Testis (tissue), 3 donors: ENCODE measurements around the gene EFCAB9. TPM values are rescaled to one million over a fixed set of nuclear protein-coding genes. Genes with fewer than 3 reads are reported as not detected.

Experiments
- DNase-seq: peaks from one replicate; pipeline ENCODE4 v3.0.0-alpha.2; 2019
- H3K27ac ChIP-seq, 2 donors: fragments of 200-600 bp; sonication (generic); one replicate each; pipeline ENCODE4 v1.5.1; 2019
- H3K27me3 ChIP-seq: fragments of 200-600 bp; sonication (generic); one replicate; pipeline ENCODE4 v1.5.1; 2019
- H3K36me3 ChIP-seq: fragments of 200-600 bp; sonication (generic); one replicate; pipeline ENCODE4 v1.5.1; 2017; ENCODE audit warnings: low read depth; ENCODE audit errors: missing control alignments
- H3K4me1 ChIP-seq: fragments of 200-600 bp; sonication (generic); one replicate; pipeline ENCODE4 v1.5.1; 2019
- H3K4me3 ChIP-seq, 2 donors: fragments of 200-600 bp; sonication (generic); one replicate each; pipeline ENCODE4 v1.5.1; 2017 to 2019
- H3K9me3 ChIP-seq: fragments of 200-600 bp; sonication (generic); one replicate; pipeline ENCODE4 v1.5.1; 2017
- POLR2A ChIP-seq: fragments of 450-650 bp; IDR thresholded peaks from one replicate; pipeline ENCODE4 v1.6.1; 2017; ENCODE audit warnings: antibody characterized with exemption, mild to moderate bottlenecking, moderate library complexity
- WGBS, 2 donors: methylation state at CpG; one replicate each; pipeline ENCODE4 v1.1.5; 2018; 5-methylcytosine and 5-hydroxymethylcytosine counted together
- intact Hi-C: fragments of 100-400 bp; cut with DNase I; formaldehyde crosslinking; loops from one replicate; pipeline ENCODE4 v1.15.1; 2023; ENCODE audit warnings: low total_unique reads
- polyA plus RNA-seq: library from polyadenylated mRNA; stranded (reverse); fragments of 350-450 nt; fragmentation: Illumina TruSeq; extraction: RNeasy Lipid Tissue Mini Kit (QIAGEN cat#74804); gene quantifications from one replicate; pipeline ENCODE4 v1.2.3, GENCODE V29; 2014; ENCODE audit warnings: low read depth, low replicate concordance; ENCODE audit not compliant: insufficient read depth
- total RNA-seq, 2 donors: library from RNA; depleted of rRNA; stranded (reverse); fragments of >200 nt; gene quantifications; one replicate each; pipeline ENCODE4 v1.2.3, GENCODE V29; 2016
- TF ChIP-seq, protein P1 (sequence below), 3 experiments: fragments of 450-650 bp in 2 of 3; fragments of 200-600 bp in 1 of 3; sonication (generic) in 1 of 3; IDR thresholded peaks; one replicate each; pipeline ENCODE4 v1.5.1; 2016 to 2019; ENCODE audit warnings: antibody characterized with exemption in 3 of 3, mild to moderate bottlenecking in 2 of 3, moderate library complexity in 1 of 3

EFCAB9 gene
- total and polyA plus RNA-seq, 3 donors from 2014 or later = 5.5 to 11.7 (median 5.7) TPM

DNA sequence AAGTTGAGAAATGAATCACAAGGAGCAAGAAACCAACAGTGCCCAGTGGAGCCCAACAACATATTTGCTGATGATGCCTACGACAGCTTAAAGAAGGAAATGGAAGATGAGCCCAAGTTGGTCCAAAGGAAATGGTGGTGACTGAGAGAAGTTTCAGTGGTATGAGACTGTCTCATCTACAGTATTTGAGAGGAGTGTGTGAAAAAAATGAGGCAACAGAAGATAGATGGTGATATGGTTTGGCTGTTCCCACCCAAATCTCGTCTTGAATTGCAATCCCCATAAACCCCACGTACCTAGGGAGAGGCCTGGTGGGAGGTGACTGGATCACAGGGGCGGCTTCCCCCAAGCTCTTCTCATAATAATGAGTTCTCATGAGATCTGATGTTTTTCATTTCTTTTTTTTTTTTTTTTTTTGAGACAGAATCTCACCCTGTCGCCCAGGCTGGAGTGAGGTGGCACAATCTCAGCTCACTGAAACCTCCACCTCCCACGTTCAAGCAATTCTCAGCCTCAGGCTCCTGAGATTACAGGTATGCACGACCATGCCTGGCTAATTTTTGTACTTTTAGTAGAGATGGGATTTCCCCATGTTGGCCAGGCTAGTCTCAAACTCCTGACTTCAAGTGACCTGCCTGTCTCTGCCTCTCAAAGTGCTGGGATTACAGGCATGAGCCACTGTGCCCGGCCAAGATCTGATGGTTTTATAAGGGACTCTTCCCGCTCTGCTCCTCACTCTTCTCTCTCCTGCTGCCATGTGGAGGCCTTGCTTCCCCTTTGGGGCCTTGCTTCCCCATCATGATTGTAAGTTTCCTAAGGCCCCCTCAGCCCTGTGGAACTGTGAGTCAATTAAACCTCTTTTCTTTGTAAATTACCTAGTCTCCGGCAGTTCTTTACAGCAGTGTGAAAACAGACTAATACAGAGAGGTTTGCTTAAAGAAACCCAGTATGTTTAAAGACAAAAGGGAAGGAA lies 30.2 kb downstream of the EFCAB9 start:
- Histone ChIP-seq H3K27ac (no peak overlapping the region), H3K36me3 (no peaks in the 10 kb centered on the region), H3K27me3 (no peaks in the 10 kb centered on the region), H3K4me3 (no peak overlapping the region), H3K9me3 (no peaks in the 10 kb centered on the region), H3K4me1 (no peaks in the 10 kb centered on the region)
- intact Hi-C loops = no loop called here
- DNase-seq = no peak
- no peak for TF ChIP-seq POLR2A
- TF ChIP-seq, protein P1, sequence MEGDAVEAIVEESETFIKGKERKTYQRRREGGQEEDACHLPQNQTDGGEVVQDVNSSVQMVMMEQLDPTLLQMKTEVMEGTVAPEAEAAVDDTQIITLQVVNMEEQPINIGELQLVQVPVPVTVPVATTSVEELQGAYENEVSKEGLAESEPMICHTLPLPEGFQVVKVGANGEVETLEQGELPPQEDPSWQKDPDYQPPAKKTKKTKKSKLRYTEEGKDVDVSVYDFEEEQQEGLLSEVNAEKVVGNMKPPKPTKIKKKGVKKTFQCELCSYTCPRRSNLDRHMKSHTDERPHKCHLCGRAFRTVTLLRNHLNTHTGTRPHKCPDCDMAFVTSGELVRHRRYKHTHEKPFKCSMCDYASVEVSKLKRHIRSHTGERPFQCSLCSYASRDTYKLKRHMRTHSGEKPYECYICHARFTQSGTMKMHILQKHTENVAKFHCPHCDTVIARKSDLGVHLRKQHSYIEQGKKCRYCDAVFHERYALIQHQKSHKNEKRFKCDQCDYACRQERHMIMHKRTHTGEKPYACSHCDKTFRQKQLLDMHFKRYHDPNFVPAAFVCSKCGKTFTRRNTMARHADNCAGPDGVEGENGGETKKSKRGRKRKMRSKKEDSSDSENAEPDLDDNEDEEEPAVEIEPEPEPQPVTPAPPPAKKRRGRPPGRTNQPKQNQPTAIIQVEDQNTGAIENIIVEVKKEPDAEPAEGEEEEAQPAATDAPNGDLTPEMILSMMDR (IDR thresholded peaks at IDR 0.05) = no peak
- WGBS, 2 donors = 83 to 88% methylated on average over 10 of the region's 10 CpGs

- no peak for DNase-seq
- no peaks in the 10 kb centered on the region for H3K27me3 ChIP-seq
- intact Hi-C loops = no loop called here
- no peak overlapping the region for H3K27ac ChIP-seq
- H3K4me1 ChIP-seq = no peaks in the 10 kb centered on the region
- no peaks in the 10 kb centered on the region for H3K36me3 ChIP-seq
- H3K4me3 ChIP-seq = no peak overlapping the region
- H3K9me3 ChIP-seq = no peaks in the 10 kb centered on the region
- TF ChIP-seq, protein P1 (IDR thresholded peaks at IDR 0.05) = no peak
- no peak for TF ChIP-seq POLR2A
- 76 to 79% methylated on average over 1 of the region's 1 CpG for WGBS, 2 donors
Measured at GRCh38 chr5:172224996-172225395, 31.0 kb downstream of the EFCAB9 start.

GRCh38 chr5:172229904-172230303 lies 35.9 kb downstream of the EFCAB9 start:
- intact Hi-C loops = no loop called here
- 97 to 100% methylated on average over 1 of the region's 1 CpG for WGBS, 2 donors
- no peak for DNase-seq
- Histone ChIP-seq H3K36me3 (no peaks in the 10 kb centered on the region), H3K27me3 (no peaks in the 10 kb centered on the region), H3K27ac (no peak overlapping the region), H3K4me1 (peaks cover 4% of the 10 kb centered on the region), H3K9me3 (no peaks in the 10 kb centered on the region), H3K4me3 (no peak overlapping the region)
- TF ChIP-seq, protein P1 (IDR thresholded peaks at IDR 0.05) = no peak
- TF ChIP-seq POLR2A = no peak

DNA sequence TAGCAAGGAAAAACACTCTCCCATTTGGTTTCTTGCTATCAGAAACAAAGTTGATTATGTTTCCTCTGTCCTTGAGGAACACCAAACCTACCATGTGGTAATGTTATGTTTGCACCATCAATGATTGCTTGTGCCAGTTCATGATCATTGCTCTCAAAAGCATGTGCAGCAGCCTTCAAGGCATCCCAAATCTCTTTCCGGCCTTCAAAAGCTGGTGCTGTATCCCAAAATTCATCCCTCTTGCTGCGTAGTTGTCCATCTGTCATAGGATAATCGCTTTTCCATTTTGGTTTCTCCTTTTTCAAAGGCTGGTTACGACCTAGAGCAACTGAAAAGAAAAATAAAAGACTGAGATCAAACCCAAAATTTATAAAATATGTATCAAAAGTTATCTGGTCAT lies 40.1 kb downstream of the EFCAB9 start:
- DNase-seq = no peak
- Histone ChIP-seq H3K27ac (no peak overlapping the region), H3K4me3 (no peak overlapping the region), H3K27me3 (no peaks in the 10 kb centered on the region), H3K4me1 (peaks cover 4% of the 10 kb centered on the region), H3K36me3 (no peaks in the 10 kb centered on the region), H3K9me3 (no peaks in the 10 kb centered on the region)
- 89% methylated on average over 4 of the region's 4 CpGs for WGBS, 2 donors
- TF ChIP-seq POLR2A = no peak
- TF ChIP-seq, protein P1 (IDR thresholded peaks at IDR 0.05) = no peak
- intact Hi-C loops = no loop called here
